ENCODE results near the gene TBC1D13. TPM values are rescaled to one million over a fixed set of nuclear protein-coding genes. Genes with fewer than 3 reads are reported as not detected.
"Not testable (repeated sequence)": the region's sequence is repeated elsewhere in the genome, so short reads cannot be mapped to it uniquely, and the experiment has no call there.

The TBC1D13 gene
- 33.6 TPM for total RNA-seq

- DNase-seq (ENCODE audit: low spot score), result peak; percentile 93
Observed at GRCh38 chr9:128786681-128787601, at the start of gene TBC1D13. TBC1D13 (plus strand) TSS chr9:128787253; CDS start chr9:128787354, 101 bp downstream.

- no peak for DNase-seq (ENCODE audit: low spot score)
Observed at GRCh38 chr9:128742401-128742800, 44.7 kb upstream of the TBC1D13 start.

- DNase-seq (ENCODE audit: low spot score), result no peak
Observed at GRCh38 chr9:128743421-128743820, 43.6 kb upstream of the TBC1D13 start.

- DNase-seq (ENCODE audit: low spot score), result no peak
Observed at GRCh38 chr9:128747241-128747640, 39.8 kb upstream of the TBC1D13 start.

- DNase-seq (ENCODE audit: low spot score), result no peak
Observed at GRCh38 chr9:128750926-128751595, 36.0 kb upstream of the TBC1D13 start.

GRCh38 chr9:128753627-128754026 lies 33.4 kb upstream of the TBC1D13 start:
- DNase-seq (ENCODE audit: low spot score), result no peak

- DNase-seq (ENCODE audit: low spot score), result no peak
Observed at GRCh38 chr9:128757602-128758001, 29.5 kb upstream of the TBC1D13 start.

- DNase-seq (ENCODE audit: low spot score), result no peak
Observed at GRCh38 chr9:128762671-128763449, 24.2 kb upstream of the TBC1D13 start.

GRCh38 chr9:128764361-128764760 lies 22.7 kb upstream of the TBC1D13 start:
- no peak for DNase-seq (ENCODE audit: low spot score)

GRCh38 chr9:128765499-128765898 lies 21.6 kb upstream of the TBC1D13 start:
- DNase-seq (ENCODE audit: low spot score), result no peak

- DNase-seq (ENCODE audit: low spot score), result no peak
Observed at GRCh38 chr9:128768606-128769005, 18.4 kb upstream of the TBC1D13 start.

GRCh38 chr9:128770286-128771030 lies 16.6 kb upstream of the TBC1D13 start:
- DNase-seq (ENCODE audit: low spot score), result no peak

GRCh38 chr9:128771094-128771721 lies 15.8 kb upstream of the TBC1D13 start:
- no peak for DNase-seq (ENCODE audit: low spot score)

- peak; percentile 93 for DNase-seq (ENCODE audit: low spot score)
Observed at GRCh38 chr9:128771745-128772519, 15.1 kb upstream of the TBC1D13 start, which contains the start of gene ZER1. ZER1 (minus strand) TSS chr9:128771927; CDS start chr9:128755565, 16,362 bp downstream.

- no peak for DNase-seq (ENCODE audit: low spot score)
Observed at GRCh38 chr9:128773049-128773448, 14.0 kb upstream of the TBC1D13 start.

- DNase-seq (ENCODE audit: low spot score), result no peak
Observed at GRCh38 chr9:128774804-128775203, 12.2 kb upstream of the TBC1D13 start.

GRCh38 chr9:128780093-128780492 lies 7.0 kb upstream of the TBC1D13 start:
- DNase-seq (ENCODE audit: low spot score), result not testable (repeated sequence)

- no peak for DNase-seq (ENCODE audit: low spot score)
Observed at GRCh38 chr9:128781187-128782070, 5.6 kb upstream of the TBC1D13 start.

GRCh38 chr9:128782669-128783068 lies 4.4 kb upstream of the TBC1D13 start:
- DNase-seq (ENCODE audit: low spot score), result no peak

All from ureter (tissue), 1 donor.